ENCODE results near the gene GPR183.

The GPR183 gene

DNA sequence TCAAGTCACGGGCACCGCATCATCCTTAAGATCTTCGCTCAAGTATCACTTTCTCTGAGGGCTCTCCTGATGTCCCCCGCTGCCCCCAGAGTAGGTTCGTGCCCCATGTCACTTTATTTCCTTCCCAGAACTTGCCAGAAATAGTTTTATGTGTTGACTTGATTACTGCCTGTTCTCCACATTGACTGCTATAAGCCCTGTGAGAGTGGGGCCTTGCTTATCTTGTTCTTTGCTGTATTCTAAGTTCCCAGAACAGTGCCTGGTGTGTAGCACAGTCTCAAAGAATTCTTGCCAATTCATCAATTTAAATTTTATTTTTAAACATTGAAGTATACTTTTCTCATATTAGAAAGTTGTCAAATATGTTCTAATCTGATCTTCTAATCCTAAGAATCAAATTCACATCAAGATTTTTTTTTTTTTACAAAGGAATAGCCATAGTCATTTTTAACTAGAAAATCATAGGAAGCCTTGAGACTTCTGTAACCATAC lies 32.1 kb upstream of the GPR183 start:
- DNase-seq: no peak

- no peak for DNase-seq
Measured at GRCh38 chr13:99335603-99336002, 28.4 kb upstream of the GPR183 start.

DNA sequence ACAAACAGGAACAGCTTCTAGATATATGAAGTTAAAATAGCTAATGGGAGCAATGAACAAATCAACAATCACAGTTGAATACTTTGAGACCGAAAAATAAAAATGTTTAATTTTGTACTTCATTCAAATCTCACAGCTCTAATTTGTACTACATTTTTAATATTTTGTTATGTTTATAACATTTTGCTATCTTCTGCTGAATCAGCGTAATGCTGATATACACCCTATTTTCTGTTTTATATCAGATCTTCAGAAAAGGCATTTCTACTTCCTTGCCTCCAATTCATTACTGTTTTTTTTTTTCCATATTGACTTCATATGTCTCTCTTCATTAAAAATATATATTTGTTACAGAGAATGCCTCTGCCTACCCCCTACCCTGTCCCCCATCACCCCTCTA lies 27.9 kb upstream of the GPR183 start:
- DNase-seq: no peak

- DNase-seq: no peak
Measured at GRCh38 chr13:99334221-99334620, 27.0 kb upstream of the GPR183 start.

- DNase-seq: no peak
Measured at GRCh38 chr13:99332456-99332855, 25.3 kb upstream of the GPR183 start.

DNA sequence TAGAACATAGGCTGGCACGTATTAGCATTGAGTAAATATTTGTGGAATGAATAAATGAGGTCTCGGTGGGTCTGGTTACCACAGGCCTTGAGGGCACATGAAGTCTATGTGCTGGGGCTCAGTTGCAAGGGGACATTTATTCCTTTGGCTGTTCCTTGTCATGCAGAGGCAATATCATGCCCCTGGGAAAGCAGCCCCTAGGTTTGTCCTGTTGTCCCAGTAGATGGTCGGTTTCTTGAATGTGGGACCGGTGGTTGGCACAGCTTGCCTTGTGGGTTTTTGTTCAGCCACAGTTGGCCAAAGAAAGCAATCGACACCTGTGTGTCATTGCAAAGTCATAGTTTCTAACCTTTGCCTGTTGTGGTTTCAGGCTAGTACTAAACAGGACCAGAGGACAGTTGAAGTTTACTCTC lies 24.7 kb upstream of the GPR183 start:
- no peak for DNase-seq

GRCh38 chr13:99330942-99331341 lies 23.7 kb upstream of the GPR183 start:
- DNase-seq: no peak

DNA sequence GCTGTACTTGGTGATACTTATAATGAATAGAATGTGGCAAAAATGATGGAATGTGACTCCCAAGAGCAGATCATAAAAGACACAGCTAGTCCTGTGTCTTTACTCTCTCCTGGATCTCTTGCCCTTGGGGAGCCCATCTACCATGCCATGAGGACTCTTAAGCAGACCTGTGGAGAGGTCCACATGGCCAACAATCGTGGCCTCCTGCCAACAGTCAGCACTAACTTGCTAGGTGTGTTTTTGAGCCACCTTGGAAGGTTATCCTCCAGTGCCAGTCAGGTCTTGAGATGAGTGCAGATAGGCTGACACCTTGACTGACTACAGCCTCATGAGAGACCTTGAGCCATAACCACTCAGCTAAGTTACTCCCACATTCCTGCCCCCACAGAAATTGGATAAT lies 22.3 kb upstream of the GPR183 start:
- DNase-seq: no peak

DNA sequence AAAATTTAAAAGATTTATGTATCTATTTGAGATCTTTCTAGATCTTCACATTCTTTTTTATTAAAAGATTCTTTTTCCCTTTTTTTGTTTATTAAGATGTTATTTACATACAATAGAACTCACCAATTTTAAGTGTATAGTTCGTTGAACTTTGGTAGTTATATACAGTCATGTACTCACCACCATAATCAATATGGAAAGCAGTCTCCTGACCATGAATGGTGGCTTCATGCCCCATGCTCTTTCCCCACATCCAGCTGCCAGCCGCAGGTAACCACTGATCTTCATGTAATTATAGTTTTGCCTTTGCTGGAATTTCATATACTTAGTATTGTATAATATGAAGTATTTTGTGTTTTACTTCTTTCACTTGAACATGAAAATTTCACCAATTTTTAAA lies 20.6 kb upstream of the GPR183 start:
- DNase-seq: no peak

DNA sequence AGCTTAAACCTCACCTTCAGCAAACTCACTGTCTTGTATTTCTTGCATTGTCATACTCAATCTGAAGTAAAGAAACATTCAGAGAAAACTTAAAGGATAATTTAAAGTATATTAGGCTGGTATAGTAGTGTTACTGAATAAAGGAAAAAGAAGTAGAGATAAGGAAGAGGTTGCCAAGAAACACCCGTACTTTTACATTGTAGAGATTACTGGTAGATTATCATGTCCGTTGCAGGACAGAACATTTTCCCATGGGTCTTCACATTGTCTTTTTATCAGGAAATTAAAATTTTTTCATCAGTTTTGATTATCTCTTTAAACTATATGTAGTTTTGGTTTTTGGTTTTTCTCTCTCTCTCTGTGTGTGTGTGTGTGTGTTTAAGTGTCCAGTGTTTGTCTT lies 19.9 kb upstream of the GPR183 start:
- DNase-seq: no peak

- no peak for DNase-seq
Measured at GRCh38 chr13:99326012-99326411, 18.8 kb upstream of the GPR183 start.

DNA sequence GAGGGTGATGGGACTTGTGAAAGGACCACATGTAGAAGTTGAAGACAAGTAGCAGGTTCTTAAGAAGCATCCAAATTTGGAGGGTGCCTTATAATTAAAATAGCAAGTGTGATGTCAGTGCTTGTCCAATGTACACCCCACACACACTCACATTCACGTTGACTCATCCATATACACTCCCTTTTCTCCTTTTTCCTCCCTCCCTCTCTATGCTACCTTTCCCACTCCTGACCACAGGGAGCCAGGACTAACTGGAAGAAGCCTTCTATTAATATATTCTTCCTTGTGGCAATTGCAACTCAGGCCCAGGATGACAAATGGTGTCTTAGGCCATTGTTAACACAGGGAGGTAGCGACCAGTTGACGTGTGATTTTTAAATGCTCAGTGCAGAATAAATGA lies 16.3 kb upstream of the GPR183 start:
- no peak for DNase-seq

GRCh38 chr13:99322297-99323103 lies 15.3 kb upstream of the GPR183 start:
- no peak for DNase-seq

DNA sequence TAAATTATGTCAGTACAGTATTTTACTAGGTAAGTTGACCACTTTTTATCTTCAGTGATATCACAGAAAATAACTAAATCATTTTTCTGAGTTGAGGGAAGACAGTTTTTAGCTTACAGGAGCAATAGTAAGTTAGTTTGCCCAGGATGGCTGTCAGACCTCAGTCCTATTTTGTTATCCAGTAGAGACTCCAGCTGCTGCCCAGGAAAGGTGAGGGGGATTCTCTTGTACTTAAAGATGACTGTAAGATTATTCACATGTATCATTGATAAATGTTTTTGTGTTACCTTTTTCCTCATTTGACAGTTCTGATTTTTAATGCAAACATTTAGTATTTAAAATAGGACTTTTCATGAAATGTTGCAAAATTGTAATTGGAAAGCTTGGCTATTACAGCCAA lies 14.5 kb upstream of the GPR183 start:
- DNase-seq: no peak

GRCh38 chr13:99320693-99321481 lies 13.7 kb upstream of the GPR183 start:
- DNase-seq: no peak

DNA sequence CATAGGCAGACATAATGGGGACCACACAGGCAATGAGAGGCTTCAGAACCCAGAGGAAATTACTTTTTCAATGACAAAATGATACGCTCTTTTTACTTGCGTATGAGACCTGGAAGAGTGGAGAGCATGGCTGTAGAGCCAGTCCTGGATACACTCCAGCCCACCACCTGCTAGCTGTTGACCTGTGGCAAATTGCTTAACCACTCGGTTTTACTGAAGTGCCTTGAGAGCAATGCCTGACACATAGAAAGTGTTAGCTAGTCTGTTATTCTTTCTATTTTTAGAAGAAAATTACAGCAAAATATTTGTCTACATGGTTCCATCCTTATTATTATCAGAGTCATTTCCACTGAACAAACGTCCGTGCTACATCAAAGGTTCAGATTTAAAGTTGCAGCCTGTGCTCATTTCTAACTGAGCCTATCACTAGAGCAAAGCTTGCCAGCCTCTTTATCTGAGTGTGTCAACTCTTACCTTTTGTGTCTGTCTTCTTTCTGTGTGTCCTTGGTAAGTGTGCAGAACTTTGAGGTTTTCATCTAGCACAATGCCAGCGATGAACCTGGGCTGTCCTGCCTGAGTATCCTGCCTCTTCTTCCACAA lies 9.6 kb upstream of the GPR183 start:
- no peak for DNase-seq

DNA sequence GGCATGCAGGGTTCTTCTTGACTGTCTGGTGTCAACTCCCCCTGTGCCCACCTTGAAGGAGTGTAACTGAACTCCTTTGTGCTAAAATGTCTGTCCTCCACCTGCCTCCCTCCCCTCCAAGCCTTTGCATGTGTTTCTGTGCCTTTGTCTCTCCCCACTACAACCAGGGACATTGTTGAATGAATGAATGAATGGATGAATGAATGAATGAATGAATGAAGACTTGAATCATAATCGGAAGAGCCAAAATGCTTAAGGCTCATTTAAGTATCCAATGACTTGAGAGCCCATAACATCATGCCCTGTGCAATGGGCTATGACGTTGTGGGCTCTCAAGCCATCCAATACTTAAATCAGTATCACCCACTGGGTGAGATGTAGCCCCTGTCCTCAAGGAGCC lies 9.0 kb upstream of the GPR183 start:
- DNase-seq: no peak

GRCh38 chr13:99315186-99315585 lies 8.0 kb upstream of the GPR183 start:
- DNase-seq: no peak

DNA sequence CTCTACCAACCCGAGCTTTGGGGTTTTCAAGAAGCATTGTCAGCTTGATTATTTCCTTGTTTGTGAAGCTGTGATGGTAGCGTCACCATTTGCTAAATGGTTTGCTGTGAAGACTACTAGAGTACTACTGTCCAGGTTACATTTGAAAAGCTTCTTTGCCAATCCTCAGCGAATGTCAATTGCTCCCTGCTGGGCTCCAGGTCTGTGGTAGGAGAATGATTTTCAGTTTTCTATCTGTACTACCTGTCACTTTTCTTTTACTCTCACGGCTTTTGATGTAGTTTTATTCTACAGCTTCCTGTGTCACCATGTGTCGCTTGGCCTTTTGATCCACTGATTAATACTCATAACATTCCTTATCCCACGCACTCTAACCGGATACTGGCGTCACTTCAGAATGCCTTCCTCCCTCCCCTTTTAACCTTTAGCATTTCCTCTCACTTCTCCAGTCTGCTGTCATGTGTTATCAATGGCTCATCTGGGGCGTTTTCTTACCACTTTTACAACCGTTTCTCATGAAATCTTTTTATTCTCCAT lies 7.5 kb upstream of the GPR183 start:
- DNase-seq: no peak

GRCh38 chr13:99313941-99314340 lies 6.7 kb upstream of the GPR183 start:
- no peak for DNase-seq

- no peak for DNase-seq
Measured at GRCh38 chr13:99313501-99313900, 6.3 kb upstream of the GPR183 start.

GRCh38 chr13:99312493-99312883 lies 5.3 kb upstream of the GPR183 start:
- no peak for DNase-seq

GRCh38 chr13:99311748-99312492 lies 4.7 kb upstream of the GPR183 start:
- no peak for DNase-seq
